Activated T-helper 1 cell treated with anti-CD3 and anti-CD28 coated beads, Interleukin-2, amount 50 U/mL, for 16 hours (primary cell): ENCODE data around the gene SGMS1.
"Not testable (repeated sequence)": the region's sequence is repeated elsewhere in the genome, so short reads cannot be mapped to it uniquely, and the experiment has no call there.

Experiments used
- DNase-seq, 2 donors: peaks; one replicate each; pipeline ENCODE4 v3.0.0-alpha.2; 2020; ENCODE audit warnings: low read depth in 1 of 2, low spot score in 1 of 2

SGMS1 gene

DNA sequence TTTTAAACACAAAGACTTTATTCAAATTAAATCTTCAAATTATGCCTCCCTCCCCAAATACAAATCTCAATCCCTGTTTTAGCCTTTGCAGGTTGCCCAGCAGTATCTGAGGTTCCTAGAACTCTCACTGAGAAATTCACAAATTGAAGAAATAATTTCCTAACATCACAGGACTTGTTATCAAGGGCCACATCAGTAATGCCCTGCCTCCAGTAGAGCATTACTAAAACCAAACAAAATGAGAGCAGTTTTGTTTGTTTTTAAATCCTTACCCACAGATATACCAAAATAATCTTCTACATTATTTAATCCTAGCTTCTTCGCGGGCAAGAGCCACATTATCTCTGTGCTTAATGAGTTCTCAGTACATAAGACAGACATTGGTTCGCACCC is 152.2 kb downstream of the SGMS1 start:
- DNase-seq: no peak

DNA sequence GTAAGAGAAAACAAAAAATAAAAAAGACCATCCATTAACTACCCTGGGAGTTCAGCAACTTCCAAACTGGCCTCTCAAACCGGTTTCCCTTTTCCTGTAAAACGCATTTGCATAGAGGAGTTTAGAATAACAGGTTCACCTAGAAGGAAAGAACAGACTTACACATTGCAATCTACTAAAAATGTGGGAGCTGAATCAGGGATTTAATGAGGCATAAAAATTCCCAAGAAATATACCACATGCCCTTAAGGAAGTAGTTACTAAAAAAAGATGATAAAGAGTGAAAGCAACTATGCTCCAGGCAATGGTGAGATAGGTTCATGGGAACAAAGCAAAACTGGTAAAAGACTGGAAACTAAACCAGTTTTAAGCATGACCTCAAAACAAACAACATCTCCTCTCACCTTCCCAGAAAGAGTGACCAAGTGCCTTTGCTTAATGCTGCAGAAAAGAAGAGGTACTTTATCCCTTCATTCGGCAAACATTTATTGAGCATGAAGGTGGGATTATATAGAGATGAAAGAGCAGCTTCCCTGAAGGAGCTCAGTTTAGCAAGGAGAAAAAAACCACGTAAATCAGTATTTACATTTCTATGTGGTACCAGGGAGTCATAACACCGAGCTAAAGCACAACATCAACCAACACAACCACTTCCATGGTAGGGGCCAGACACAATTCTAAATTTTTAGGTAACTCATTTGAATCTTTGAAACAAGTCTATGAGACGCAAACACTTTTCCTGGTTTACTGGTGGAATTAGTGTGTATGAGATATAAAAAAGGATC is 152.8 kb downstream of the SGMS1 start:
- DNase-seq: no peak

DNA sequence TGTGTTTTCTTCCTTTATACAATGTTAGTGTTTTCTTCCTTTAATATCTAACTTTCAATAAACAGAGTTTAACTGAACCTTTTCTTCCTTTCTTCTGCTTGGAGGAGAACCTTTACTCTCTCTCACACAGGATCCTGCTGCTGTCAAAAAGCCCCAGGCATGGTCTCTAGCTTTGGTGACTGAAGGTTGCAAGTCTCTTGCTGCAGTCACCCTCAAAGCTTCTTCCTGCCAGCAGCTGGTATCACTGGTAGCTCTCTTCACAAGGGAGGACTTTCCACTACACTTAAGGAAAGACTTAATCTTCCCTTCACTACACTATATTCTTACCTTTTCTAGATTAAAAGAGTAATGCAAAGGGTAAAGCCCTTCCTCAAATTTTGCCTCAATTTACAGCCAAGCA is 153.4 kb downstream of the SGMS1 start:
- DNase-seq: no peak

DNA sequence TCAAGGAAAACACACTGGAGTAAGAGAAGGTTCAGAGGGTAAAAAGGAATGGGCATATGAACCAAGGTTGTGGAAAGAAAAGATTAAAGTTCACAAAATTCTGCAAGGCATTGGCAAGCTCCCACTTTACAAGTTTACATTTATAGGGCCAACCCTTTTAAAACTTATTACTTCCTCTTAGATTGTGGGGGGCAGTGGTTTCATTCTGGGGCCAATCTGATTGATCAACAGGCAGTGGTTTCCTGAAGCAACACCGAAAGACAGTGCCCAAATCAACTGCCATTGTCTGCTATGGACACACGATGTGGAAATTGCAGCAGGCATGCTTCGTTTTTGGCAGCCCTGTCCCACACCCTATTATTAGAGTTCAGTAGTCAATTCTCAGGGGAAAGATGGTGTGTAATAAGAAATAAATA is 154.0 kb downstream of the SGMS1 start:
- no peak for DNase-seq

DNA sequence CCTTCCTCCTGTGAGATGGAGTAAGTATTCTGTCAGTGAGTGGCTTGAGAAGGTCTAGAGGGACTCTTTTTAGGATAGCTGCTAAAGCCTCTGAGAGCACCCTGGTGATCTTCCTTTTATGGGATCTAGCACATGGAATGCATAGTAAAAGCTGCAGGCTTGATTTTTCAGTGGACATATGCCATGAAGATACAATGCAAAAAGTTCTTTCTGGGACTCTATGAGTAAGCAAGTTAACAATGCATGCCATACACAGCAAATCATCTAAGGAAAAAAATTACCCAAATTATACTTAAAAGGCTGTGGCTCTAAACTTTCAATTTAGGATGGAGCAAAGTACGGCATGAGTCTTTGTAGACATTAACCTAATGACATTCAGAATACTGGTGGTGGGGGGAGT is 154.5 kb downstream of the SGMS1 start:
- no peak for DNase-seq

DNA sequence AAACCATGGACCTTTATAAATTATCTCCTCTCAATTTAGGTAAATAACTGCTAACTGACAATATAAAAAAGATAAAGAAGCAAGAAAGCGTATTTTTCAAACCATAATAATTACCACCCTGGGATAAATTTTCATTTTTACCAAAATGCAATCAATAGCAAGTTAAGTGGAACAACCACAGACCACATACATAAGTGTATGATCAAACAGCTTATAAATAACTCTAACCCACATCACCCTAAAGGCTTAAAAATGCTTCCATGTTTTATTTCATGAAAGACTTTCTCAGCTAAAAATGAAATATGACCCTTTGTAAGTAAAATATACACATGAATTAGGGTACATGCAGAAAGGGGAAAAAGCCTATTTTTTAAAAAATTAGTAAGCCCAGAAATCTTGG is 156.5 kb downstream of the SGMS1 start:
- no peak for DNase-seq

DNA sequence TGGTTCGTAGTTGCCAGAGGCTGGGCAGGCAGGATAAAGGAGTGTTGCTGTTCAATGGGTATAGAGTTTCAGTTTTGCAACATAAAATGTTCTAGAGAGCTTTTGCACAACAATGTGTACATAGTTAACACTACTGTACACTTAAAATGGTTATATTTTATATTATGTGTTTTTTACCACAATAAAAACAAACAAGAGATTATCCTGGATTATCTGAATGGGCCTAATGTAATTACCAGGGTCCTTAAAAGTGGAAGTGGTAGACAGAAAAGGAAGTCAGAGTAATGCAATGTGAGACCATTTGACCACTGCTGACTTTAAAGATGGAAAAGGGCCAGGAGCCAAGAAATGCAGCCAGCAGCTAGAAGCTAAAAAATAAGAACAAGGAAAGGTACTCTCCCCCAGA is 159.7 kb downstream of the SGMS1 start:
- DNase-seq: no peak

DNA sequence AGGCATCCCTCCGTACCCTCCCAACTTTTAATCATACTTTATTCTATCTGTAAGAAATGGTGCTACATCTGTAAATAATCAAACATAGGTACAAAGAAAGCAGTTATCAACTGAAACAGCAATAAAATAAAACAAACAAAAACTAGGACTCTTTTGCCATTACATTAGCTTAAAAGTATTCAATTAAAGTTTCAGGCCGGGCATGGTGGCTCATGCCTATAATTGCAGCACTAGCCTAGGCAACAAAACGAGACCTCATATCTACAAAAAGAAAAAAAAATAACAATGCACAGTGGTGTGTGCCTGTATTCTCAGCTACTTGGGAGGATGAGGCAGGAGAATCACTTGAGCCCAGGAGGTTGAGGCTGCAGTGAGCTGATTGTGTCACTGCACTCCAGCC is 161.9 kb downstream of the SGMS1 start:
- no peak for DNase-seq

DNA sequence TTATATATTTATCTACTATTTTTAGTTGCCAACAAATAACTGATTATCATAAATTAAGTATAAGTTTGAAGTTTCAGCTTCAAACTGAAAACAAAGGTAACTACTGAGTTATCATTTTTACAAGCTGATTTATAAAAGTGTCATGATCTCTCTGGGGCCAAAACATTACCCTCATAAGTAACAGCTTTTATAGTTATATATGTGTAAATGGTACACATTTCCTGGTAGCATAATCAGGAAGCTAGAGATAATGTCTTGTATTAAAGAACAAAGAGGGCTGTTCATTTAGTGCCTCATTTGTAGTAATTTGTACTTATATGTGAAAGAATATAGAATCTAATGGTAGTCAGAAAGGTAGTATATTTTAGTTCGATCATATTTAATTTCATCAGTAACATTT is 162.6 kb downstream of the SGMS1 start:
- no peak for DNase-seq

DNA sequence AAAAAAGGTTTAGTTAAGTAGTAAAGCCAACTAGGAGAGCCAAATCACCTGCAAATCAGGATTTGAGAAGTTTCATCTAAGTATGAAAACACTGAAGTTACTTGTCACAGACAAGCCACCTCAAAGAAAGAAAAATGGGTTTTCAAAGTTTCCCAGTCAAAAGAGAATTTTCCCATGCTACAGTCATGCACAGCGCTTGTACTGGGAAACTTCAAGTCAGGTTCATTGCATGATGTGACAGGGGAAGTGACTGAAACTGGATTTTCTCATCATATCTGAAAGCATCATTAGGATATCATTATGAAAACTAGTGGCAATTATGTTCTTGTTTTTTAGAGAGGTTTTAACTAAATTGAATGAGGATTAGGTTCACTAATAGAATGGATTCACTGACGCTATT is 167.0 kb downstream of the SGMS1 start:
- no peak for DNase-seq

DNA sequence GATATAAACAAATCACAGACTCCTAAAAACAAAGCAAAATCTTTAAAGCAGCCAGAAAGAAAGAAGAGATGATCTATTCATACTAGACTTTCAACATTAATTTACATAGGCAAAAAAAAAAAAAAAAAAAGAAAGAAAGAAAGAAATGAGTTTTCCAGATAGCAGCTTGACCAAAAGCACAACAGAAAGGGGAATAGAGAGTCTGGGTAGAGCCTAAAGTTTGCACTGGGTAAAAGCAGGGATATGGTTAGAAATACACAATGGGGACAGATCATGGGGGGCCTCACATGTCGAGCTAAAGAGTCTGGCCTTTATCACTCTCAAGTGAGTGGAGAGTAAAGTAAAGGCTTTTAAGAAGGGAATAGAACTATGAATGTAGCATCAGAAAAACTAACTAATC is 169.8 kb downstream of the SGMS1 start:
- DNase-seq: no peak

DNA sequence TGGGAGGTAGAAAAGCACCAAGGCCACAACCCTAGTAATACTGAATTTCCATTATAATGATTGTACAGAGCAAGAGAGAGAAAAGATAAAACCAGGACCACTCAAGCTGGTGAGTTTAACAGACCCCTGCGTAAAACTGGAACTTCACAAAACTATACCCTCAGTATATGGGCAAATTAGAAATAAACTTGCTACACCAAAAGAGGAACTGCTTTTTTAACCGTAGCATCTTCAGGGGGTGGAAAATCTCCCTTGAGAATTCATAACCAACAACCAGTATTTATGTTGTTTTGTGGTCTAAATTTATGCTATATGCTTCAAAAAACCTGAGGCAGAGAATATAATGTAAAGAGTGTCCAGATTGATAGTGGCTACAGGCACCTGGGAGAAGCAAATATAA is 171.2 kb downstream of the SGMS1 start:
- DNase-seq: no peak

DNA sequence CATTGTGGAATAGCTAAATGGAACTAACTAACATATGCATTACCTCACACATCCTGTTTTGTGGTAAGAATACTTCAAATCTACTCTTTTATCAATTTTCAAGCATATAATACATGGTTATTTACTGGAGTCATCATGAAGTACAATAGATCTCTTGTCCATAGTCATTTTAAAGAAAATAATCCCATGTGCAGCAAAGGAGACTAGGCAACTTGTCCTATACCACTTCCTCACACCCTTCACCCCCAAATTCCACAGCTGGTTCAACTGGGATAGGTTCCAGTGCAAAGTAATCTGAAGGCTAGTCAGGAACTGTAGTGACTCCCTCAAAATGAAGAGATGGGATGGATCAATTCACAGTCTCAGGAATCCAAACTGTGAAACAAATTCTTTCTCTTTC is 176.1 kb downstream of the SGMS1 start:
- DNase-seq: no peak

DNA sequence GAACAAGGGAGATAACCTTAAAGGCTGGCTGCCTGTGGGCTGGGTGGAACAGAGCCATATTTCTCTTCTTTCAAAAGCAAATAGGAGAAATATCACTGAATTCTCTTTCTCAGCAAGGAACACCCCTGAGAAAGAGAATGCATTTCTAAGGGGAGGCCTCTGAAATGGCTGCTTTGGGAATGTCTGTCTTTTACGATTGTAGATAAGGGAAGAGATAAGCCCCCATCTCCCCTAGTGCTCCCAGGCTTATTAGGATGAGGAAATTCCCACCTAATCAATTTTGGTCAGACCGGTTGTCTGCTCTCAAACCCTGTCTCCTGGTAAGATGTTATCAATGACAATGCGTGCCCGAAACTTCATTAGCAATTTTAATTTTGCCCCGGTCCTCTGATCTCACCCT is 178.0 kb downstream of the SGMS1 start:
- DNase-seq: not testable (repeated sequence)

DNA sequence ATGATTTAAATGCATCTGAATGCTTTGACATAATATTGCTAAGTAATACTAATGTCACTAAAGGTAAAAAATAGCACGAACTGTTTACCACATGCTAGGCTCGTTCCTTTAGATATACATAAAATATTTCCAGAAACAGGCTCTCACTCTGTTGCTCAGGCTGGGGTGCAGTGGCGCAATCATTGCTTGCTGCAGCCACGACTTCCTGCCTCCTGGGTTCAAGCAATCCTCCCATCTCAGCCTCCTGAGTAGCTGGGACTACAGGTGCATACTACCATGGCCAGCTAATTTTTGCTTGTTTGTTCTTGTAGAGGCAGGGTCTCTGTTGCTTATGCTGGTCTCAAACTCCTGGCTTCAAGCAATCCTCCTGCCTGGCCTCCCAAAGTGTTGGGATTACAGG is 183.3 kb downstream of the SGMS1 start:
- DNase-seq: no peak

DNA sequence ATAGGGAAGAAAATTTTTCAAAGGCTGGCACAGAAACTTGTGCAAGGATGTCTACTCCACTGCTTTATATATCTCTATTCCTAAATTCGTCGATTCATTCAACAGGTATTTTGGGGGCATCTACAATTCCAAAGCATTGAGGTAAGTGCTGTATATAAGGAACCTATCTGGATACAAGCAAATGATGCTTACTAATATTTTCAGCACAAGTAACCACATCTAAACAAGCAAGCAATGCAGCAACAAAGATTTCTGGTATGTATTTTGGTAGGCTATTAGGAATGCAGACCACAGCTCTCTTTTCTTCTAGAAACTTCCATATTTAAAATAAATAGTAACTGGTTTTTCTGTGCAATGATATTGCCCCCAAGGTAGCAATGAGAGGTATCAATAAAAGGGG is 183.9 kb downstream of the SGMS1 start:
- DNase-seq: no peak

DNA sequence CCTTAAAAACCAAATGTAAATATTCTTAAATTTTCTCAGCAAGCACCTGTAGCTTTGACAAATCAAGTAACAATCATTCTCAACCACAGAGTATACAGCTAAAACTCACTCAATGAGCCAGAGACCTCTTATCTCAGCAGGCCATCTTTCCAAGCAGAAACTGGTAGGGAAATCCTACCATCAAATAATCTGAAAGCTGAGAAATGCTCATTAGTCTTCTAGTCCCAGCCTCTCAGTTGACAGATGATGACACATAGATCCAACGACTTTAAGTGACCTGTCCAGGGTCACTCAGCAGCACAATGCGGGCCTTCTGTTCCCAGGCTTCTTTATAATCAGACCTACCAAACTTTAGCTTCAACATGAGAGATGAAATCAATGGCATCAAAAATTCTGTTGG is 184.6 kb downstream of the SGMS1 start:
- DNase-seq: no peak

DNA sequence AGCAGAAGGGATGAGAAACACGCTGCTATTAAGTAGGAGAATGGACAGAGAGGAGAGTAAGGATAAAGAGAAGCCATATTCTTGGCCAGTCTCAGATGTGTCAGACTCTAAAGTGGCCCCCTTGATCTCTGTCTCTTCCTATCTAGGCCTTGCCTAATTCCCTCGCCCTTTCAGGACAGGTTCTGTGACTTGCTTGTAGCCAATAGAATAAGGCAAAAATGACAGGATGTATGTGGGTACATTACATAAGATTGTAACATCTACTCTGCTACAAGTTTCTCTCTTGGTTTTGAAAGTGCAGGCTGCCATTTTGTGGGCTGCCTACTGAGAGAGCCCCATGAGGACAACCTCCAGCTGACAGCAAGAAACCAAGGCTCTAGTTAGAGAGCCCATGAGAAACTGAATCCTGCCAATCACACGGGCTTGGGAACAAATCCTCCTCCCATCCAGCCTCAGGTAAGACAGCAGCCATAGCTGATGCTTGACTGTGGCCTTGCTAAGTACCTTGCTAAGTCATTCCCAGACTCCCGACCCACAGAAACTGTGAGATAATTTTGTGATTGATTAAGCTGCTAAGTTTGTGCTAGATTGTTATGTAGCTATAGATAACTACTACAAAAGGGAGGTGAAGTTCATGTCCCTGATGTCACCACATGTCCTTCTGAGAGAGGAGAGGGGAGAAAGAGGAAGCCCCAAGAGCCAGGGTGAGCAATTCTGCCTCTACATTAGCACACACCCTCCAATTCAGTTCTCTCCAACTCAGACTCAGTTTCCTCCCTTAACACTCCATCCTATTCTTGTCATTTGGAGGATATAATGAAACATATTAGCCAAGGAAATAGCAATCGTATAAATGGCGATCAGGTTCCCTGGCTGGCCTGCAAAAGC is 185.5 kb downstream of the SGMS1 start:
- DNase-seq: no peak

DNA sequence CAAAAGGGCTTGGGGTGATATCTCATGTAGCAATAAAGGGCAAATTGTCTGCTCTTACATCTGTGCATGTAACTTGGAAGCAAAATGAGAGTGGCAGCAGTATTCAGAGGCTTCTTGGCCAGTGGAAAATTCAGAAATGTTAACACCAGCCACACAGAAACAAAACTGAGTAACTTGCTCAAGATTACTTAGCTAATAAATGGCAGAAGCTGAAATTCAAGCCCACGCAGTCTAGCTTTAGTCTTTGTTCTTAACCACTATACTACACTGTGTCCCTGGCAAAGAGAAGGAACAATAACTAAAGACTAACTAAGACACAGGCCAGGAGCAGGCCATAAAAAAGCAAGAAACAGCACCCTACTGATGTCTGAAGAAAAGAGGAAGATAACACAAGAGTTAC is 186.5 kb downstream of the SGMS1 start:
- DNase-seq: no peak

DNA sequence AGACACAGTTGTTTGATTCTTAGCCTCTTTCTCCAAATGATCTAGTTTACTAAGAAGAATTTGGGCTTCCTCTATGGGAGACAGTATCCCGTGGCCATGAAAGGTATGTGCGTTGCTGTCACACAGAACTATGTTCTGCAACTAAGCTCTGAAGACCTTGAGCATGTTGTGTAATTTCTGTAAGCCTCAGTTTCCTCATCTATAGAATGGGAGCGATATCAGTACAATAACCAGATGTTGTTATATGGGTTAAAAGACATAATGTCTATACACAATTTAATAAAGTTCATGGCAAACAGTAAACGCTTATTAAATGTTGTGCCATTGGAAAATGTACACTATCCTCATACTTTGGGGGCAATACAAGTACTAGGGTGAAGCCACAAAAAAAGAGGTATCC is 187.0 kb downstream of the SGMS1 start:
- no peak for DNase-seq

DNA sequence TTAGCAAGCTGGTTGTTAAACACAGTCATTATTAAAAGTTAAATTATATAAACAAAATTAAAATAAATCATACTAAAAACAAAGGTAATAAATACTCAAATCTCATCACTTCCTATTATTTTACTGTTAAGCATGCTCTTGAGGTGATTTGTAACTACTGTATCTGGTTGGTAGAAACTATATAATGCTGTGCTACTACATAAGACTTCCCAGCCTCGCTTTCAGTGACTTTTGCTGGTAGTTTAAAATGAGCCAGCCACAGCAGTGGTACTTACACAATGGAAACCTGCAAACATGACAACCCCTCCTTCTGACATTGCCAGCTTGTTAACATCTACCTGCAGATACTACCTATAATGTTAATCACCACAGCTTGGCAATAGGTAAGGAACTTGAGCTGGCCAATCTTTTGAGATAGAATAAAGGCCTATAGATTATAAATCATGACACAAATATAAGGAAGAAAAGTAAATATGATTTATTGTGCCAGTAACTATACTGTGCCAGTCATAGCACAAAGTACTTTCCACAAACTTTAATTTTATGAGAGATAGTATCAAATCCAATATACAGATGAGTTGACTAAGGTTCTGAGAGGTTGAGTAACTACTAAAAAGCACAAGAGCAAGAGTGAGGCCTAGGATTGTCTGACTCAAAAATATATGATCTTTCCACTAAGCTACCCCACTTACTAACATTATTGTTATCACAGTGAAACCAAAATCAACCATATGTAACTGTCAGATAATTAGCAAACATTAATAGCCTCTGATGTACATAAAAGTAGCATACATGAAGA is 191.3 kb downstream of the SGMS1 start:
- no peak for DNase-seq

DNA sequence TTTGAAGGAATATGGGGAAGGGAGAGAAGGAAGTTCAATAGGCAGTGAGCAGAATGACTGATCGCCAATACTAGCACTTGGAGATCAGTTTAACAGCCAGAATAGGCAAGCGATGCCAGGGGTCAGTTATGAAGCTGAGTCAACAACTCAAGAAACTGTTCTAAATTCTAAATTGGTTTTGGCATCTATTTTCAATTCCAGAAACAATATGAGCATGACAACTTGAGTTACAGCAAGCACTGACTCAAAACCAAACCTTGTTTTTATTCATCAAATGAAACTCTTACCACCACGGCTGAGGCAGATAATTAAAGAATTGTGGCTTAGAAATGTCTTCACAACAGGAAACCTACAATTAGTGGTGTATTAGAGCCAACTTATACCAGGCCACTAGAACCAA is 192.0 kb downstream of the SGMS1 start:
- DNase-seq: no peak
